NCI-H1694 treated with DMSO at 0.1 percent for 48 hours (cell line): Measurements from ENCODE around the gene MRPL36.
A peak's percentile ranks its signal among the peaks of the same experiment; 100 is the strongest.
"Not testable (repeated sequence)": the region's sequence is repeated elsewhere in the genome, so short reads cannot be mapped to it uniquely, and the experiment has no call there.

Source experiments
- DNase-seq: peaks from one replicate; lab custom pipeline; 2025; lab: John Stamatoyannopoulos, UW

Gene MRPL36

GRCh38 chr5:1799602-1800471, at the start of gene MRPL36:
Gene MRPL36 (minus strand): TSS chr5:1799837. CDS start chr5:1798935, 902 bp downstream.
- peak; percentile 86 for DNase-seq

GRCh38 chr5:1847611-1848010, 48.0 kb upstream of the MRPL36 start:
- no peak for DNase-seq

- DNase-seq, result no peak
Observed at GRCh38 chr5:1847056-1847455, 47.4 kb upstream of the MRPL36 start.

GRCh38 chr5:1846583-1846982, 46.9 kb upstream of the MRPL36 start:
- no peak for DNase-seq

- no peak for DNase-seq
Observed at GRCh38 chr5:1845696-1846095, 46.1 kb upstream of the MRPL36 start.

GRCh38 chr5:1844708-1845436, 45.2 kb upstream of the MRPL36 start:
- no peak for DNase-seq

- not testable (repeated sequence) for DNase-seq
Observed at GRCh38 chr5:1843761-1844160, 44.1 kb upstream of the MRPL36 start.

GRCh38 chr5:1842004-1842819, 42.6 kb upstream of the MRPL36 start:
- DNase-seq, result no peak

- DNase-seq, result no peak
Observed at GRCh38 chr5:1840741-1841521, 41.3 kb upstream of the MRPL36 start.

GRCh38 chr5:1840071-1840547, 40.5 kb upstream of the MRPL36 start:
- no peak for DNase-seq

- DNase-seq, result no peak
Observed at GRCh38 chr5:1838013-1838412, 38.4 kb upstream of the MRPL36 start.

GRCh38 chr5:1836891-1837880, 37.5 kb upstream of the MRPL36 start:
- DNase-seq, result no peak

GRCh38 chr5:1836176-1836890, 36.7 kb upstream of the MRPL36 start:
- DNase-seq, result no peak

GRCh38 chr5:1835431-1835830, 35.8 kb upstream of the MRPL36 start:
- no peak for DNase-seq

- DNase-seq, result no peak
Observed at GRCh38 chr5:1834721-1835429, 35.2 kb upstream of the MRPL36 start.

GRCh38 chr5:1834022-1834551, 34.5 kb upstream of the MRPL36 start:
- no peak for DNase-seq

- DNase-seq, result no peak
Observed at GRCh38 chr5:1833264-1834021, 33.8 kb upstream of the MRPL36 start.
